ENCODE results near the gene KCNH1. TPM values are rescaled to one million over a fixed set of nuclear protein-coding genes. Genes with fewer than 3 reads are reported as not detected.
"Not testable (repeated sequence)": the region's sequence is repeated elsewhere in the genome, so short reads cannot be mapped to it uniquely, and the experiment has no call there.

KCNH1 gene
- total and polyA plus RNA-seq, 10 donors: not detected

- H3K4me1 ChIP-seq: no peaks in the 10 kb centered on the region
- H3K9me3 ChIP-seq: no peaks in the 10 kb centered on the region
- H3K27me3 ChIP-seq (replicated peaks in 1 of 7): no peaks in the 10 kb centered on the region
- H3K36me3 ChIP-seq: no peaks in the 10 kb centered on the region
- TF ChIP-seq CTCF (IDR thresholded peaks at IDR 0.05 in 8 of 11, conservative IDR thresholded peaks at IDR 0.05 in 3 of 11): no peak
- no peak for TF ChIP-seq POLR2A (IDR thresholded peaks at IDR 0.05)
- TF ChIP-seq POLR2AphosphoS5 (IDR thresholded peaks at IDR 0.05): no peak
- intact Hi-C loops (cut with DNase I; ENCODE audit: low total_unique reads): no loop called here
- DNase-seq: no peak
- no peak overlapping the region for H3K4me3 ChIP-seq
- no peak overlapping the region for H3K27ac ChIP-seq
- WGBS, 5 donors: 64 to 83% (median 76%) methylated on average over 2 of the region's 2 CpGs
These were observed 42.1 kb downstream of the KCNH1 start for GRCh38 chr1:211091867-211092266.

GRCh38 chr1:211089536-211089935, 44.4 kb downstream of the KCNH1 start:
- intact Hi-C loops (cut with DNase I; ENCODE audit: low total_unique reads): no loop called here
- H3K27me3 ChIP-seq (replicated peaks in 1 of 7): no peaks in the 10 kb centered on the region
- H3K9me3 ChIP-seq: no peaks in the 10 kb centered on the region
- H3K27ac ChIP-seq: no peak overlapping the region
- TF ChIP-seq POLR2AphosphoS5 (IDR thresholded peaks at IDR 0.05) (no peak), POLR2A (IDR thresholded peaks at IDR 0.05) (no peak), CTCF (IDR thresholded peaks at IDR 0.05 in 8 of 11, conservative IDR thresholded peaks at IDR 0.05 in 3 of 11) (no peak)
- no peaks in the 10 kb centered on the region for H3K36me3 ChIP-seq
- DNase-seq: no peak
- no peak overlapping the region for H3K4me3 ChIP-seq
- no peaks in the 10 kb centered on the region for H3K4me1 ChIP-seq
- 41 to 67% (median 56%) methylated on average over 2 of the region's 2 CpGs for WGBS, 5 donors

- Histone ChIP-seq H3K4me3 (no peak overlapping the region), H3K36me3 (no peaks in the 10 kb centered on the region), H3K27ac (no peak overlapping the region), H3K27me3 (replicated peaks in 1 of 7) (no peaks in the 10 kb centered on the region), H3K4me1 (no peaks in the 10 kb centered on the region), H3K9me3 (no peaks in the 10 kb centered on the region)
- intact Hi-C loops (cut with DNase I; ENCODE audit: low total_unique reads): no loop called here
- 88 to 100% (median 94%) methylated on average over 1 of the region's 1 CpG for WGBS, 5 donors
- no peak for DNase-seq
- TF ChIP-seq POLR2A (IDR thresholded peaks at IDR 0.05) (no peak), POLR2AphosphoS5 (IDR thresholded peaks at IDR 0.05) (no peak), CTCF (IDR thresholded peaks at IDR 0.05 in 8 of 11, conservative IDR thresholded peaks at IDR 0.05 in 3 of 11) (no peak)
These were observed 45.8 kb downstream of the KCNH1 start for GRCh38 chr1:211088156-211088555.

- WGBS, 5 donors: 64 to 86% (median 81%) methylated on average over 4 to 5 of the region's 5 CpGs
- H3K27ac ChIP-seq: no peak overlapping the region
- intact Hi-C loops (cut with DNase I; ENCODE audit: low total_unique reads): no loop called here
These were observed 51.1 kb downstream of the KCNH1 start for GRCh38 chr1:211082824-211083223.

GRCh38 chr1:211081447-211081846, 52.5 kb downstream of the KCNH1 start:
- H3K9me3 ChIP-seq; H3K36me3 ChIP-seq; H3K27ac ChIP-seq; H3K4me1 ChIP-seq; intact Hi-C loops (cut with DNase I; ENCODE audit: low total_unique reads); H3K27me3 ChIP-seq (replicated peaks in 1 of 7); DNase-seq; H3K4me3 ChIP-seq: not testable (repeated sequence)
- WGBS, 5 donors: 87 to 98% (median 93%) methylated on average over 5 of the region's 5 CpGs

More at GRCh38 chr1:211082824-211083223, 51.1 kb downstream of the KCNH1 start:
- no peak for DNase-seq
- Histone ChIP-seq H3K27me3 (replicated peaks in 1 of 7) (no peaks in the 10 kb centered on the region), H3K9me3 (peaks cover 0 to 4% (median 0%) of the 10 kb centered on the region in 8 donors), H3K36me3 (no peaks in the 10 kb centered on the region), H3K4me1 (no peaks in the 10 kb centered on the region), H3K4me3 (no peak overlapping the region)
- TF ChIP-seq POLR2A (IDR thresholded peaks at IDR 0.05) (no peak), POLR2AphosphoS5 (IDR thresholded peaks at IDR 0.05) (no peak), CTCF (IDR thresholded peaks at IDR 0.05 in 8 of 11, conservative IDR thresholded peaks at IDR 0.05 in 3 of 11) (no peak)
